ENCODE data around the gene ZNF747. TPM values are rescaled to one million over a fixed set of nuclear protein-coding genes. Genes with fewer than 3 reads are reported as not detected.

The ZNF747 gene
- total RNA-seq, 1 donor from 2014 or later: 9.9 TPM

- no peaks in the 10 kb centered on the region for H3K36me3 ChIP-seq (ENCODE audit: control insufficient read depth, insufficient read depth, low read length)
- DNase-seq (ENCODE audit: low read depth): no peak
- peak; percentile 84 for TF ChIP-seq CTCF (IDR thresholded peaks at IDR 0.05; ENCODE audit: insufficient read depth, low read length, poor library complexity, severe bottlenecking)
- no peaks in the 10 kb centered on the region for H3K27me3 ChIP-seq (ENCODE audit: control insufficient read depth, insufficient read depth, low read length)
- peak overlapping the region; percentile 70 for H3K4me3 ChIP-seq (ENCODE audit: low read depth, low read length)
Observed at GRCh38 chr16:30535777-30536190, 1.1 kb upstream of the ZNF747 start.

- Histone ChIP-seq H3K36me3 (ENCODE audit: control insufficient read depth, insufficient read depth, low read length) (no peaks in the 10 kb centered on the region), H3K4me3 (ENCODE audit: low read depth, low read length) (peak overlapping the region; percentile 70), H3K27me3 (ENCODE audit: control insufficient read depth, insufficient read depth, low read length) (no peaks in the 10 kb centered on the region)
- TF ChIP-seq CTCF (IDR thresholded peaks at IDR 0.05; ENCODE audit: insufficient read depth, low read length, poor library complexity, severe bottlenecking): no peak
- DNase-seq (ENCODE audit: low read depth): no peak
Observed at GRCh38 chr16:30535106-30535776, 583 bp upstream of the ZNF747 start.

GRCh38 chr16:30533748-30534367, 800 bp downstream of the ZNF747 start:
- no peak for DNase-seq (ENCODE audit: low read depth)
- TF ChIP-seq CTCF (IDR thresholded peaks at IDR 0.05; ENCODE audit: insufficient read depth, low read length, poor library complexity, severe bottlenecking): no peak
- Histone ChIP-seq H3K27me3 (ENCODE audit: control insufficient read depth, insufficient read depth, low read length) (no peaks in the 10 kb centered on the region), H3K4me3 (ENCODE audit: low read depth, low read length) (peak overlapping the region; percentile 70), H3K36me3 (ENCODE audit: control insufficient read depth, insufficient read depth, low read length) (no peaks in the 10 kb centered on the region)

- no peaks in the 10 kb centered on the region for H3K27me3 ChIP-seq (ENCODE audit: control insufficient read depth, insufficient read depth, low read length)
- no peak overlapping the region for H3K4me3 ChIP-seq (ENCODE audit: low read depth, low read length)
- no peak for TF ChIP-seq CTCF (IDR thresholded peaks at IDR 0.05; ENCODE audit: insufficient read depth, low read length, poor library complexity, severe bottlenecking)
Observed at GRCh38 chr16:30533146-30533522, 1.5 kb downstream of the ZNF747 start.

GRCh38 chr16:30532285-30533145, 2.1 kb downstream of the ZNF747 start:
- Histone ChIP-seq H3K27me3 (ENCODE audit: control insufficient read depth, insufficient read depth, low read length) (no peaks in the 10 kb centered on the region), H3K4me3 (ENCODE audit: low read depth, low read length) (no peak overlapping the region), H3K36me3 (ENCODE audit: control insufficient read depth, insufficient read depth, low read length) (no peaks in the 10 kb centered on the region)
- DNase-seq (ENCODE audit: low read depth): no peak
- TF ChIP-seq CTCF (IDR thresholded peaks at IDR 0.05; ENCODE audit: insufficient read depth, low read length, poor library complexity, severe bottlenecking): no peak

More at GRCh38 chr16:30533146-30533522, 1.5 kb downstream of the ZNF747 start:
- no peak for DNase-seq (ENCODE audit: low read depth)
- H3K36me3 ChIP-seq (ENCODE audit: control insufficient read depth, insufficient read depth, low read length): no peaks in the 10 kb centered on the region
